ENCODE measurements around the gene DENND4C.
"Not testable (repeated sequence)": the region's sequence is repeated elsewhere in the genome, so short reads cannot be mapped to it uniquely, and the experiment has no call there.

Gene DENND4C

GRCh38 chr9:19252174-19252884 lies 21.8 kb downstream of the DENND4C start:
- H3K4me3 ChIP-seq (ENCODE audit: low read depth, low read length), result no peak overlapping the region
- no peak overlapping the region for H3K27ac ChIP-seq
- in situ Hi-C loops (cut with HindIII; ENCODE audit: low pct_ligation_motif_present, low sequenced_read_pairs), result no loop called here
- no peak for DNase-seq
- H3K36me3 ChIP-seq (replicated peaks), result no peaks in the 10 kb centered on the region
- no peaks in the 10 kb centered on the region for H3K27me3 ChIP-seq (replicated peaks)
- no peak for TF ChIP-seq CTCF (IDR thresholded peaks at IDR 0.05; ENCODE audit: low read depth, low read length, missing control alignments)

GRCh38 chr9:19252885-19253219 lies 22.4 kb downstream of the DENND4C start:
- no peak for TF ChIP-seq CTCF (IDR thresholded peaks at IDR 0.05; ENCODE audit: low read depth, low read length, missing control alignments)
- in situ Hi-C loops (cut with HindIII; ENCODE audit: low pct_ligation_motif_present, low sequenced_read_pairs), result no loop called here
- Histone ChIP-seq H3K27ac (no peak overlapping the region), H3K4me3 (ENCODE audit: low read depth, low read length) (no peak overlapping the region), H3K36me3 (replicated peaks) (no peaks in the 10 kb centered on the region), H3K27me3 (replicated peaks) (no peaks in the 10 kb centered on the region)
- DNase-seq, result no peak

GRCh38 chr9:19255112-19255511 lies 24.6 kb downstream of the DENND4C start:
- no peak for TF ChIP-seq CTCF (IDR thresholded peaks at IDR 0.05; ENCODE audit: low read depth, low read length, missing control alignments)
- DNase-seq, result no peak
- Histone ChIP-seq H3K27me3 (replicated peaks) (no peaks in the 10 kb centered on the region), H3K27ac (no peak overlapping the region), H3K4me3 (ENCODE audit: low read depth, low read length) (no peak overlapping the region), H3K36me3 (replicated peaks) (no peaks in the 10 kb centered on the region)
- in situ Hi-C loops (cut with HindIII; ENCODE audit: low pct_ligation_motif_present, low sequenced_read_pairs), result no loop called here

- DNase-seq, result no peak
- Histone ChIP-seq H3K36me3 (replicated peaks) (no peaks in the 10 kb centered on the region), H3K27me3 (replicated peaks) (no peaks in the 10 kb centered on the region), H3K4me3 (ENCODE audit: low read depth, low read length) (no peak overlapping the region), H3K27ac (no peak overlapping the region)
- TF ChIP-seq CTCF (IDR thresholded peaks at IDR 0.05; ENCODE audit: low read depth, low read length, missing control alignments), result no peak
- in situ Hi-C loops (cut with HindIII; ENCODE audit: low pct_ligation_motif_present, low sequenced_read_pairs), result no loop called here
Measured at GRCh38 chr9:19255821-19256220, 25.3 kb downstream of the DENND4C start.

GRCh38 chr9:19259665-19260255 lies 29.3 kb downstream of the DENND4C start:
- H3K27ac ChIP-seq; DNase-seq; in situ Hi-C loops (cut with HindIII; ENCODE audit: low pct_ligation_motif_present, low sequenced_read_pairs); H3K4me3 ChIP-seq (ENCODE audit: low read depth, low read length); H3K36me3 ChIP-seq (replicated peaks); H3K27me3 ChIP-seq (replicated peaks): not testable (repeated sequence)

GRCh38 chr9:19265602-19266001 lies 35.1 kb downstream of the DENND4C start:
- in situ Hi-C loops (cut with HindIII; ENCODE audit: low pct_ligation_motif_present, low sequenced_read_pairs); H3K4me3 ChIP-seq (ENCODE audit: low read depth, low read length); H3K36me3 ChIP-seq (replicated peaks); DNase-seq; H3K27me3 ChIP-seq (replicated peaks); H3K27ac ChIP-seq: not testable (repeated sequence)

- H3K27ac ChIP-seq; DNase-seq; H3K27me3 ChIP-seq (replicated peaks); H3K4me3 ChIP-seq (ENCODE audit: low read depth, low read length); H3K36me3 ChIP-seq (replicated peaks); in situ Hi-C loops (cut with HindIII; ENCODE audit: low pct_ligation_motif_present, low sequenced_read_pairs): not testable (repeated sequence)
Measured at GRCh38 chr9:19266778-19267384, 36.4 kb downstream of the DENND4C start.

Data from brain microvascular endothelial cell (primary cell).